ENCODE measurements around the gene WNT4. TPM values are rescaled to one million over a fixed set of nuclear protein-coding genes. Genes with fewer than 3 reads are reported as not detected.
A peak's percentile ranks its signal among the peaks of the same experiment; 100 is the strongest.

WNT4 gene
- total RNA-seq, 2 experiments from 2014 or later = not detected

DNA sequence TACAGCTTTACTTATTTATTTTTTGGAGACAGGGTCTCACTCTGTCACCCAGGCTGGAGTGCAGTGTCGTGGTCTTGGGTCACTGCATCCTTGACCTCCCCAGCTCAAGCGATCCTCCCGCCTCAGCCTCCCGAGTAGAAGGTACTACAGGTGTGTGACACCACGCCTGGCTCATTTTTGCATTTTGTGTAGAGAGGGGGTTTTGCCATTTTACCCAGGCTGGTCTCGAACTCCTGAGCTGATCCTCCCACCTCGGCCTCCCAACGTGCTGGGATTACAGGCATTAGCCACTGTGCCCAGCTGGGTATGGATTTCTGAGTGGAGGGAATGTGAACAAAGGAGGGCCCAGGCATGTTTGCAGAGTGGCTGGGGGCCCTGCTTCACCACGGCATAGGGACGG is 44.1 kb downstream of the WNT4 start:
- Mint-ChIP-seq H3K4me1 (ENCODE audit: low read depth) (peaks cover 72% of the 10 kb centered on the region), H3K36me3 (ENCODE audit: low read depth) (peaks cover 84% of the 10 kb centered on the region), H3K27ac (peak overlapping the region; percentile 77), H3K9me3 (no peaks in the 10 kb centered on the region), H3K27me3 (no peaks in the 10 kb centered on the region), H3K4me3 (no peak overlapping the region)
- ChIA-PET POLR2A (interaction anchor here (0.7 to 1.5 kb wide), 5 partner anchors 8 to 46 kb away, joined by 3 to 6 read pairs (median 4); partner anchors contain the start of gene CDC42), CTCF (interaction anchor here (1.0 to 1.3 kb wide), 2 partner anchors 18 to 318 kb away, joined by 3 read pairs; no protein-coding TSS in a partner anchor)
- peaks cover 66% of the 10 kb centered on the region for H3K36me3 ChIP-seq (ENCODE audit: insufficient read depth, low read length)
- no peak for DNase-seq
- H3K4me3 ChIP-seq (ENCODE audit: low read length) = no peak overlapping the region
- no peaks in the 10 kb centered on the region for H3K27me3 ChIP-seq (ENCODE audit: control insufficient read depth in 1 of 2, insufficient read depth in 2 of 2, low read length in 2 of 2)
- ATAC-seq (ENCODE audit: poor library complexity) = no peak
- TF ChIP-seq, protein P1, sequence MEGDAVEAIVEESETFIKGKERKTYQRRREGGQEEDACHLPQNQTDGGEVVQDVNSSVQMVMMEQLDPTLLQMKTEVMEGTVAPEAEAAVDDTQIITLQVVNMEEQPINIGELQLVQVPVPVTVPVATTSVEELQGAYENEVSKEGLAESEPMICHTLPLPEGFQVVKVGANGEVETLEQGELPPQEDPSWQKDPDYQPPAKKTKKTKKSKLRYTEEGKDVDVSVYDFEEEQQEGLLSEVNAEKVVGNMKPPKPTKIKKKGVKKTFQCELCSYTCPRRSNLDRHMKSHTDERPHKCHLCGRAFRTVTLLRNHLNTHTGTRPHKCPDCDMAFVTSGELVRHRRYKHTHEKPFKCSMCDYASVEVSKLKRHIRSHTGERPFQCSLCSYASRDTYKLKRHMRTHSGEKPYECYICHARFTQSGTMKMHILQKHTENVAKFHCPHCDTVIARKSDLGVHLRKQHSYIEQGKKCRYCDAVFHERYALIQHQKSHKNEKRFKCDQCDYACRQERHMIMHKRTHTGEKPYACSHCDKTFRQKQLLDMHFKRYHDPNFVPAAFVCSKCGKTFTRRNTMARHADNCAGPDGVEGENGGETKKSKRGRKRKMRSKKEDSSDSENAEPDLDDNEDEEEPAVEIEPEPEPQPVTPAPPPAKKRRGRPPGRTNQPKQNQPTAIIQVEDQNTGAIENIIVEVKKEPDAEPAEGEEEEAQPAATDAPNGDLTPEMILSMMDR (IDR thresholded peaks at IDR 0.05) = no peak
- H3K4me1 ChIP-seq (ENCODE audit: insufficient read depth, low read length) = peaks cover 30% of the 10 kb centered on the region
- no peaks in the 10 kb centered on the region for H3K9me3 ChIP-seq (ENCODE audit: control insufficient read depth in 1 of 2, insufficient read depth in 1 of 2, low read length in 2 of 2)
- no peak overlapping the region for H3K27ac ChIP-seq (ENCODE audit: low read depth in 1 of 2, low read length in 2 of 2)
- intact Hi-C loops (cut with DNase I, micrococcal nuclease) = no loop called here

GRCh38 chr1:22096463-22096862 is 46.4 kb downstream of the WNT4 start:
- DNase-seq (no peak), ATAC-seq (ENCODE audit: poor library complexity) (no peak)
- H3K27ac Mint-ChIP-seq = peak overlapping the region; percentile 20
- TF ChIP-seq, protein P1 (IDR thresholded peaks at IDR 0.05) = no peak
- no peaks in the 10 kb centered on the region for H3K9me3 Mint-ChIP-seq
- H3K4me1 Mint-ChIP-seq (ENCODE audit: low read depth) = peaks cover 71% of the 10 kb centered on the region
- Histone ChIP-seq H3K27ac (ENCODE audit: low read depth in 1 of 2, low read length in 2 of 2) (no peak overlapping the region), H3K27me3 (ENCODE audit: control insufficient read depth in 1 of 2, insufficient read depth in 2 of 2, low read length in 2 of 2) (no peaks in the 10 kb centered on the region), H3K36me3 (ENCODE audit: insufficient read depth, low read length) (peaks cover 79% of the 10 kb centered on the region), H3K4me3 (ENCODE audit: low read length) (no peak overlapping the region), H3K4me1 (ENCODE audit: insufficient read depth, low read length) (peaks cover 26% of the 10 kb centered on the region), H3K9me3 (ENCODE audit: control insufficient read depth in 1 of 2, insufficient read depth in 1 of 2, low read length in 2 of 2) (no peaks in the 10 kb centered on the region)
- no peaks in the 10 kb centered on the region for H3K27me3 Mint-ChIP-seq
- H3K4me3 Mint-ChIP-seq = no peak overlapping the region
- ChIA-PET POLR2A (interaction anchor here (0.9 kb wide), 1 partner anchor 44 kb away, joined by 3 read pairs; the partner anchor contains the start of gene CDC42), CTCF (no interaction called here)
- peaks cover 95% of the 10 kb centered on the region for H3K36me3 Mint-ChIP-seq (ENCODE audit: low read depth)
- intact Hi-C loops (cut with DNase I, micrococcal nuclease) = no loop called here

DNA sequence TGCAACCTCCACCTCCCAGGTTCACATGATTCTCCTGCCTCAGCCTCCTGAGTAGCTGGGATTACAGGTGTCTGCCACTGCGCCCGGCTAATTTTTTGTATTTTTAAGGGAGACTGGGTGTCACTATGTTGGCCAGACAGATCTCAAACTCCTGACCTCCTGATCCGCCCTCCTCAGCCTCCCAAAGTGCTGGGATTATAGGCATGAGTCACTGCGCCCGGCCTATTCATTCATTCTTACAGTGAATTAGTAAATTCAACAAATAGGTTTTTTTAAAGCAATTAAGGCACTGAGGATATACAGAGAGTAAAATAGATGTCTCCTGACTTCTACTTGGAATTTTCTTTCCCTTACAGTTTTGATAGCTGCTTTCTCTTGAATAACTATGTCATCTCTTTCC is 46.9 kb downstream of the WNT4 start:
- CTCF ChIA-PET = no interaction called here
- ATAC-seq (ENCODE audit: poor library complexity) (no peak), DNase-seq (no peak)
- no peaks in the 10 kb centered on the region for H3K27me3 Mint-ChIP-seq
- Histone ChIP-seq H3K4me3 (ENCODE audit: low read length) (no peak overlapping the region), H3K9me3 (ENCODE audit: control insufficient read depth in 1 of 2, insufficient read depth in 1 of 2, low read length in 2 of 2) (no peaks in the 10 kb centered on the region), H3K27ac (ENCODE audit: low read depth in 1 of 2, low read length in 2 of 2) (no peak overlapping the region), H3K36me3 (ENCODE audit: insufficient read depth, low read length) (peaks cover 83% of the 10 kb centered on the region), H3K27me3 (ENCODE audit: control insufficient read depth in 1 of 2, insufficient read depth in 2 of 2, low read length in 2 of 2) (no peaks in the 10 kb centered on the region), H3K4me1 (ENCODE audit: insufficient read depth, low read length) (peaks cover 25% of the 10 kb centered on the region)
- no peaks in the 10 kb centered on the region for H3K9me3 Mint-ChIP-seq
- POLR2A ChIA-PET = interaction anchor here (1.0 kb wide), 1 partner anchor 9 kb away, joined by 3 read pairs; no protein-coding TSS in a partner anchor
- H3K4me3 Mint-ChIP-seq = no peak overlapping the region
- H3K4me1 Mint-ChIP-seq (ENCODE audit: low read depth) = peaks cover 70% of the 10 kb centered on the region
- intact Hi-C loops (cut with DNase I, micrococcal nuclease) = no loop called here
- peaks cover 95% of the 10 kb centered on the region for H3K36me3 Mint-ChIP-seq (ENCODE audit: low read depth)
- H3K27ac Mint-ChIP-seq = peak overlapping the region; percentile 20
- TF ChIP-seq, protein P1 (IDR thresholded peaks at IDR 0.05) = no peak

All from CD4-positive, alpha-beta T cell (primary cell).